ENCODE data around the gene TMEM209. TPM values are rescaled to one million over a fixed set of nuclear protein-coding genes. Genes with fewer than 3 reads are reported as not detected.

The TMEM209 gene
- total RNA-seq, 6 experiments from 2014 or later, result 14.2 to 17.3 (median 16.9) TPM

- Mint-ChIP-seq H3K36me3 (ENCODE audit: low read depth) (peaks cover 6% of the 10 kb centered on the region; the same call in 1 of the 2 replicates), H3K4me1 (ENCODE audit: low read depth) (peaks cover 26% of the 10 kb centered on the region), H3K4me3 (0 out of 2 replicates have a peak overlapping the region, but pooled peaks have one; percentile 11), H3K9me3 (no peaks in the 10 kb centered on the region), H3K27ac (peak overlapping the region; percentile 53), H3K27me3 (ENCODE audit: insufficient read depth) (no peaks in the 10 kb centered on the region)
- DNase-seq, result no peak
- TF ChIP-seq, protein P1, sequence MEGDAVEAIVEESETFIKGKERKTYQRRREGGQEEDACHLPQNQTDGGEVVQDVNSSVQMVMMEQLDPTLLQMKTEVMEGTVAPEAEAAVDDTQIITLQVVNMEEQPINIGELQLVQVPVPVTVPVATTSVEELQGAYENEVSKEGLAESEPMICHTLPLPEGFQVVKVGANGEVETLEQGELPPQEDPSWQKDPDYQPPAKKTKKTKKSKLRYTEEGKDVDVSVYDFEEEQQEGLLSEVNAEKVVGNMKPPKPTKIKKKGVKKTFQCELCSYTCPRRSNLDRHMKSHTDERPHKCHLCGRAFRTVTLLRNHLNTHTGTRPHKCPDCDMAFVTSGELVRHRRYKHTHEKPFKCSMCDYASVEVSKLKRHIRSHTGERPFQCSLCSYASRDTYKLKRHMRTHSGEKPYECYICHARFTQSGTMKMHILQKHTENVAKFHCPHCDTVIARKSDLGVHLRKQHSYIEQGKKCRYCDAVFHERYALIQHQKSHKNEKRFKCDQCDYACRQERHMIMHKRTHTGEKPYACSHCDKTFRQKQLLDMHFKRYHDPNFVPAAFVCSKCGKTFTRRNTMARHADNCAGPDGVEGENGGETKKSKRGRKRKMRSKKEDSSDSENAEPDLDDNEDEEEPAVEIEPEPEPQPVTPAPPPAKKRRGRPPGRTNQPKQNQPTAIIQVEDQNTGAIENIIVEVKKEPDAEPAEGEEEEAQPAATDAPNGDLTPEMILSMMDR (IDR thresholded peaks at IDR 0.05), result no peak
Observed at GRCh38 chr7:130140551-130141160, 64.5 kb downstream of the TMEM209 start.

DNA sequence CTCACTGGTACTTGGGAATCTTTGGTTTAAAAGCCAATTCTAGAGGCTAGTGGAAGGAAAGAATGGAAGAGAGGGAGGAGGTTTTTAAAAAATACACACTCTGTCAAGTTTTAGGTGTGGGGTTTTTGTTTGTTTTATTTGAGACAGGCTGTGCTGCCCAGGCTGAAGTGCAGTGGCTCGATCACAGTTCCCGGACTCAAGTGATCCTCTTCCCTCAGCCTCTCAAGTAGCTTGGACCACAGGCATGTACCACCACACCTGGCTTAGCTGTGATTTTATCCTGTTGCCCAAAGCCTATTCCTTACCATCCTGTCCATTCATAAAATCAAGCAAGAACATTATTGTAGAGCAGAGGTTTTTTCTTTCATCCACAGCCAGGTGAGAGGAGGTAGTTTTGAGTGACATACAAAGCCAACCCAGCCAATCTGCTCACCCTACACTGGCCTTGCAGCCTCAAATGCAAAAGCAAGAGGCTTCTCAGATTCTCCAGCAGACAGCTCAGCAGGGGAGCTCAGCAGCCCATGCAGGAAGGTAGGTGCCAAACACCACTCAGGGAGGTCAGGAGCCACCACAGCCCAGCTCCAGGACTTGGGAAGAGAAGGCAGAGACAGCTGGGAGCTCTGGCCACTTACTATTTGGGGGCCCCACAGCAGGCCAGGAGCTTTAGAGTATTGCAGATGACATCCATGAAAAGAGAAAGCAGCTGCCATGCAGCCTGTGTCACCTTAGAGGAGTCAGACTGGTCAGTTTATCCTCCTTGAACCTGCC, 65.8 kb downstream of the TMEM209 start:
- Mint-ChIP-seq H3K9me3 (no peaks in the 10 kb centered on the region), H3K27ac (no peak overlapping the region), H3K27me3 (ENCODE audit: insufficient read depth) (no peaks in the 10 kb centered on the region), H3K36me3 (ENCODE audit: low read depth) (peaks cover 6% of the 10 kb centered on the region; the same call in 1 of the 2 replicates), H3K4me3 (no peak overlapping the region), H3K4me1 (ENCODE audit: low read depth) (peaks cover 23% of the 10 kb centered on the region)
- TF ChIP-seq, protein P1 (IDR thresholded peaks at IDR 0.05), result no peak
- no peak for DNase-seq

DNA sequence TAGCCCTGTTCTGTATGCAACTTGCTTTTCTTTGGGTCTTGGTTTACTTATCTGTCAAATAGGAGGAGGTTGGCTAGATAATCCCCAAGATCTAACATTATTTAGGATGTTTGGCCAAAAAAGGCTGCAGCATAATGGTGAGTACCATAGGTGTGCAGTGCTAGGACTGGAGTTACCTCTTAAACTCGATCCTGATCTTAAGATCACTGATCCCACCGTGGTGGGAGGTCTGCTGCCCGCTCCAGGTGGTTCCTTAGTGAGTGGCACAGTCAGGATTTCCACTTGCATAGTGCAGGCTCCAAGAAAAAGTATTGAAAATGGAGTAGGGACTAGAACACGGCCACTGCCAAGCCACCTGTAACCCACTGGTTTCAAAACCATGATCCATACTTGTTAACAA, 68.0 kb downstream of the TMEM209 start:
- H3K27me3 Mint-ChIP-seq (ENCODE audit: insufficient read depth), result no peaks in the 10 kb centered on the region
- H3K27ac Mint-ChIP-seq, result no peak overlapping the region

GRCh38 chr7:130136579-130137167, 68.5 kb downstream of the TMEM209 start:
- TF ChIP-seq, protein P1 (IDR thresholded peaks at IDR 0.05), result no peak
- Mint-ChIP-seq H3K9me3 (no peaks in the 10 kb centered on the region), H3K36me3 (ENCODE audit: low read depth) (peaks cover 6% of the 10 kb centered on the region), H3K27ac (no peak overlapping the region), H3K4me3 (no peak overlapping the region), H3K27me3 (ENCODE audit: insufficient read depth) (no peaks in the 10 kb centered on the region), H3K4me1 (ENCODE audit: low read depth) (peaks cover 18% of the 10 kb centered on the region)
- DNase-seq, result no peak

More for the DNA sequence above, 68.0 kb downstream of the TMEM209 start:
- H3K4me1 Mint-ChIP-seq (ENCODE audit: low read depth), result peaks cover 21% of the 10 kb centered on the region
- no peaks in the 10 kb centered on the region for H3K9me3 Mint-ChIP-seq
- peaks cover 6% of the 10 kb centered on the region; the same call in 1 of the 2 replicates for H3K36me3 Mint-ChIP-seq (ENCODE audit: low read depth)
- H3K4me3 Mint-ChIP-seq, result no peak overlapping the region
- DNase-seq, result no peak
- TF ChIP-seq, protein P1 (IDR thresholded peaks at IDR 0.05), result no peak

DNA sequence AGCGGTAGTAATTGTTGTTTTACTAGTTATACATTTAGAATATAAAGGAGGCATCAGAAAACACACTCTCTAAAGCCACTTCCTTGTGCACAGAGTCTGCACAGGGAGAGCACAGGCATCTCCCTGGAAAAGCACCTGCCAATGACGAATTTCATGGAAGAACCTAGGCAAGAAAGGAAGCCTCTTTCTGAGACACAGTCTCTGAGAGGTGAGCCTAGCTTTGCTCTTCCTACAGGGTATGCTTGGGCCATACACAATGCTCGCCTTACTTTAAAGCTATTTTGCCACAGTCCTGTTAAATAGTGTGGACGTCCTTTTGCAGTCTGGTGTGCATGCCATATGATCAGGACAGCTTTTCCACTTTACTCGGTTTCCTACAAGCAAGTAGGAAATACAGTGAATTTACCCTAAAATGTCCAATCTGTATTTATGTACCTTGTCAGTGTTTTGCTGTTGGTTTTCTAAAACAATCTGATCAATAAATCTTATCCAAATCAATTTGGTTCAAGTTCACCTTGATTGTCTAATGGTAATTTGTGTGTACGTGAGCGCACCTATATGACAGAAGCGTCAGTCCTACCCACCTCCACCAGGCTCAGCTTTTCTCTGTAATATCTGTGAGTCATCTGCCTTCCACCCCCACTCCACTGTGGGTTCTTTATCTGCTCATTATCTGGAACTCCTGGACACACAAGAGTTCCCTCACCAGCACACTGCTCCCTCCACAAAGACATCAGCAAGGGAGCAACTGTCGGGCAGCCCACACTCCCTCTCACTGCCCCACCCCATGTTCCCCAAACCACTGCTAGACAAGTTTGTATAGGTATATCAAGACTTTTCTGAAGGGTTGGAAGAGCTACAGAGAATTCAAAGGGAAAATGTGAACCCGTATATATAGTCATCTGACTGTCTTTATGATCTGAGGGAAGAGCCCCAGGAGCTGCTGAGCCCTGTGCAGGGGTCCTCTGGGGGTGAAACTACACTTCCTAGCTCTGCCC, 69.7 kb downstream of the TMEM209 start:
- TF ChIP-seq, protein P1 (IDR thresholded peaks at IDR 0.05), result no peak
- Mint-ChIP-seq H3K4me1 (ENCODE audit: low read depth) (peaks cover 15% of the 10 kb centered on the region), H3K36me3 (ENCODE audit: low read depth) (peaks cover 16% of the 10 kb centered on the region), H3K4me3 (peak overlapping the region; percentile 50), H3K27ac (peak overlapping the region; percentile 47), H3K9me3 (no peaks in the 10 kb centered on the region), H3K27me3 (ENCODE audit: insufficient read depth) (no peaks in the 10 kb centered on the region)
- peak; percentile 33 for DNase-seq

Measured in HFFc6 (cell line).